K562 (cell line): ENCODE data around the gene DYRK2.

Source experiments
- E2F4 ChIP-seq: sonication (generic); formaldehyde crosslinking; IDR thresholded peaks from 2 replicates; pipeline ENCODE4 v1.8.0; 2022; ENCODE audit warnings: mild to moderate bottlenecking, low read depth, missing genetic modification reagents
- FOXJ3 ChIP-seq: sonication (generic); formaldehyde crosslinking; IDR thresholded peaks from 2 replicates; pipeline ENCODE4 v1.4.0; 2020; ENCODE audit warnings: mild to moderate bottlenecking, missing genetic modification reagents
- POLR2A ChIP-seq: fragments of 450-650 bp; conservative IDR thresholded peaks from 2 replicates; pipeline ENCODE4 v1.6.1; 2016
- TAF7 ChIP-seq: fragments of 450-650 bp; IDR thresholded peaks from 2 replicates; pipeline ENCODE4 v1.6.1; 2016; ENCODE audit warnings: missing genetic modification characterization, missing compliant biosample characterization
- ZNF184 ChIP-seq: sonication (generic); formaldehyde crosslinking; IDR thresholded peaks from 2 replicates; pipeline ENCODE4 v1.5.0; 2020; ENCODE audit warnings: missing genetic modification reagents
- ZZZ3 ChIP-seq: fragments of 450-650 bp; IDR thresholded peaks from 2 replicates; pipeline ENCODE4 v1.6.1; 2016; ENCODE audit warnings: antibody characterized with exemption, mild to moderate bottlenecking, moderate library complexity
- TF ChIP-seq, protein P1 (sequence below): sonication (generic); formaldehyde crosslinking; IDR thresholded peaks from 2 replicates; pipeline ENCODE4 v1.8.1; 2022; ENCODE audit warnings: missing genetic modification reagents
- TF ChIP-seq, protein P2 (sequence below), 3 experiments: IDR thresholded peaks in 2 of 3; conservative IDR thresholded peaks in 1 of 3; 2 replicates each; pipeline ENCODE4 v1.5.1; 2011 to 2012; ENCODE audit warnings: low read length in 3 of 3, mild to moderate bottlenecking in 3 of 3, control low read depth in 2 of 3, improper control_type of control experiment in 1 of 3, inconsistent platforms in 1 of 3, low read depth in 1 of 3, mixed read lengths in 1 of 3, moderate library complexity in 1 of 3; ENCODE audit not compliant: insufficient read depth in 2 of 3

GRCh38 chr12:67669934-67670631, 21.5 kb downstream of the DYRK2 start:
- TF ChIP-seq POLR2A = no peak
- TF ChIP-seq, protein P1, sequence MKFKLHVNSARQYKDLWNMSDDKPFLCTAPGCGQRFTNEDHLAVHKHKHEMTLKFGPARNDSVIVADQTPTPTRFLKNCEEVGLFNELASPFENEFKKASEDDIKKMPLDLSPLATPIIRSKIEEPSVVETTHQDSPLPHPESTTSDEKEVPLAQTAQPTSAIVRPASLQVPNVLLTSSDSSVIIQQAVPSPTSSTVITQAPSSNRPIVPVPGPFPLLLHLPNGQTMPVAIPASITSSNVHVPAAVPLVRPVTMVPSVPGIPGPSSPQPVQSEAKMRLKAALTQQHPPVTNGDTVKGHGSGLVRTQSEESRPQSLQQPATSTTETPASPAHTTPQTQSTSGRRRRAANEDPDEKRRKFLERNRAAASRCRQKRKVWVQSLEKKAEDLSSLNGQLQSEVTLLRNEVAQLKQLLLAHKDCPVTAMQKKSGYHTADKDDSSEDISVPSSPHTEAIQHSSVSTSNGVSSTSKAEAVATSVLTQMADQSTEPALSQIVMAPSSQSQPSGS (CRISPR knock-in tag) = no peak
- TF ChIP-seq, protein P2, sequence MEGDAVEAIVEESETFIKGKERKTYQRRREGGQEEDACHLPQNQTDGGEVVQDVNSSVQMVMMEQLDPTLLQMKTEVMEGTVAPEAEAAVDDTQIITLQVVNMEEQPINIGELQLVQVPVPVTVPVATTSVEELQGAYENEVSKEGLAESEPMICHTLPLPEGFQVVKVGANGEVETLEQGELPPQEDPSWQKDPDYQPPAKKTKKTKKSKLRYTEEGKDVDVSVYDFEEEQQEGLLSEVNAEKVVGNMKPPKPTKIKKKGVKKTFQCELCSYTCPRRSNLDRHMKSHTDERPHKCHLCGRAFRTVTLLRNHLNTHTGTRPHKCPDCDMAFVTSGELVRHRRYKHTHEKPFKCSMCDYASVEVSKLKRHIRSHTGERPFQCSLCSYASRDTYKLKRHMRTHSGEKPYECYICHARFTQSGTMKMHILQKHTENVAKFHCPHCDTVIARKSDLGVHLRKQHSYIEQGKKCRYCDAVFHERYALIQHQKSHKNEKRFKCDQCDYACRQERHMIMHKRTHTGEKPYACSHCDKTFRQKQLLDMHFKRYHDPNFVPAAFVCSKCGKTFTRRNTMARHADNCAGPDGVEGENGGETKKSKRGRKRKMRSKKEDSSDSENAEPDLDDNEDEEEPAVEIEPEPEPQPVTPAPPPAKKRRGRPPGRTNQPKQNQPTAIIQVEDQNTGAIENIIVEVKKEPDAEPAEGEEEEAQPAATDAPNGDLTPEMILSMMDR (IDR thresholded peaks at IDR 0.05 in 2 of 3, conservative IDR thresholded peaks at IDR 0.05 in 1 of 3; ENCODE audit: insufficient read depth in 2 of 3, low read depth in 1 of 3, low read length in 3 of 3) = no peak
- no peak for TF ChIP-seq TAF7
- no peak for TF ChIP-seq ZNF184
- TF ChIP-seq ZZZ3 = no peak
- no peak for TF ChIP-seq FOXJ3
- no peak for TF ChIP-seq E2F4
